Ectodermal cell (in vitro differentiated cells): Measurements from ENCODE around the gene TSR3.

ENCODE experiments used
- H3K27ac ChIP-seq: 2 replicates; pipeline ENCODE4 v1.7.0; 2013; ENCODE audit warnings: mild to moderate bottlenecking, low read depth, low read length; ENCODE audit not compliant: insufficient read depth, poor library complexity, severe bottlenecking
- H3K27me3 ChIP-seq: 2 replicates; pipeline ENCODE4 v1.7.0; 2013; ENCODE audit warnings: mild to moderate bottlenecking, low read length; ENCODE audit not compliant: insufficient read depth, control insufficient read depth, poor library complexity, severe bottlenecking
- H3K36me3 ChIP-seq: one replicate; pipeline ENCODE4 v1.7.0; 2013; ENCODE audit warnings: low read length; ENCODE audit not compliant: control insufficient read depth, insufficient read depth
- H3K4me1 ChIP-seq: one replicate; pipeline ENCODE4 v1.7.0; 2013; ENCODE audit warnings: low read length; ENCODE audit not compliant: control insufficient read depth, insufficient read depth
- H3K4me3 ChIP-seq: 2 replicates; pipeline ENCODE4 v1.7.0; 2013; ENCODE audit warnings: low read depth, low read length, control low read depth; ENCODE audit not compliant: insufficient read depth
- H3K9me3 ChIP-seq: 2 replicates; pipeline ENCODE4 v1.7.0; 2013; ENCODE audit warnings: mild to moderate bottlenecking, low read length, moderate library complexity; ENCODE audit not compliant: control insufficient read depth
- WGBS, 2 experiments: methylation state at CpG; one replicate each; pipeline ENCODE4 v1.1.7; 2013; ENCODE audit warnings: missing lambda C conversion rate in 2 of 2; 5-methylcytosine and 5-hydroxymethylcytosine counted together

TSR3 gene

DNA sequence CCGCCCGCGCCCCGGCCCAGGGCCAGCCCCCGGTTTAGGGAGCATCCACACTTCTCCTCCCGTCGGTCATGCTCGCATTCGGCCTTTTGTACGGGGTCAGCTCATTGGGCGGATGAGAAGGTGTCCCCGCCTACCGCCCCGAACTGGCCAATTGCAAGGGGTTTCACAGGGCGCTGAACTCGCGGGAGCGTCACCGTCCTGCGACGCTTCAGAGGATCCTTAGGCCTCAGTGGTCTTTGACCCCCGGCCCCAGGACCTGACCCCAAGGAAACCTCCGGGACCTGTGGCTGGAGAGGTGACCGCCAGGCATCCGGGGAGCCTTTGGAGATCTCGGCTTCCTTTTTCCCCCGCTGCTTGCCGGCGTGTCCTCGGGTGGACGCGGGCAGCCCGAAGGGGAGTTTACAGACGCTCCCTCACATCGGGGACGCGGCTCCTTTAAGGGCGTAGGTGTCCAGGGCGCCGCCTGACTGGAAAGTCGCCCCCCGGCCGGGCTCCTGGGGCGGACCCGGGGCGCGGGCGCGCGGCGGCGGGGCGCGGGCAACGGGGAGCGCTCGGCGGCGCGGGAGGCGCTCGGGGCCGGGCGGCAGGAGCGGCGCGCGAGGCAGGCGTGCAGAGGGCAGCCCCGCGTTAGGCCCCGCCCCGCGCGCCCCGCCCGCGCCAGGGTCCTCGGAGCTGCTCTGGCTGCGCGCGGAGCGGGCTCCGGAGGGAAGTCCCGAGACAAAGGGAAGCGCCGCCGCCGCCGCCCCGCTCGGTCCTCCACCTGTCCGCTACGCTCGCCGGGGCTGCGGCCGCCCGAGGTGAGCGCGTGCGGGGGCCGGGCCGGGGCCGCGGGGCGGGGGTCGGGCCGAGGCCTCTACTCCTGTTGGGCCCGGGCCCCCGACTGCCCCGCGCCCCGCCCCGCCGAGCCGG lies 42.4 kb downstream of the TSR3 start, which contains the start of gene UBE2I:
Gene UBE2I (plus strand): TSS at position 660 of the 909 bp plus-strand sequence. CDS start 4,395 bp downstream, outside the sequence.
- Histone ChIP-seq H3K27ac (peak within 1 kb of the TSS; percentile 100), H3K36me3 (peaks cover 17% of the 10 kb centered on the region), H3K27me3 (no peaks in the 10 kb centered on the region), H3K4me1 (peaks cover 12% of the 10 kb centered on the region), H3K4me3 (peak within 1 kb of the TSS; percentile 95), H3K9me3 (no peaks in the 10 kb centered on the region)
- 0% methylated on average over 117 of the region's 117 CpGs for WGBS, 2 experiments

DNA sequence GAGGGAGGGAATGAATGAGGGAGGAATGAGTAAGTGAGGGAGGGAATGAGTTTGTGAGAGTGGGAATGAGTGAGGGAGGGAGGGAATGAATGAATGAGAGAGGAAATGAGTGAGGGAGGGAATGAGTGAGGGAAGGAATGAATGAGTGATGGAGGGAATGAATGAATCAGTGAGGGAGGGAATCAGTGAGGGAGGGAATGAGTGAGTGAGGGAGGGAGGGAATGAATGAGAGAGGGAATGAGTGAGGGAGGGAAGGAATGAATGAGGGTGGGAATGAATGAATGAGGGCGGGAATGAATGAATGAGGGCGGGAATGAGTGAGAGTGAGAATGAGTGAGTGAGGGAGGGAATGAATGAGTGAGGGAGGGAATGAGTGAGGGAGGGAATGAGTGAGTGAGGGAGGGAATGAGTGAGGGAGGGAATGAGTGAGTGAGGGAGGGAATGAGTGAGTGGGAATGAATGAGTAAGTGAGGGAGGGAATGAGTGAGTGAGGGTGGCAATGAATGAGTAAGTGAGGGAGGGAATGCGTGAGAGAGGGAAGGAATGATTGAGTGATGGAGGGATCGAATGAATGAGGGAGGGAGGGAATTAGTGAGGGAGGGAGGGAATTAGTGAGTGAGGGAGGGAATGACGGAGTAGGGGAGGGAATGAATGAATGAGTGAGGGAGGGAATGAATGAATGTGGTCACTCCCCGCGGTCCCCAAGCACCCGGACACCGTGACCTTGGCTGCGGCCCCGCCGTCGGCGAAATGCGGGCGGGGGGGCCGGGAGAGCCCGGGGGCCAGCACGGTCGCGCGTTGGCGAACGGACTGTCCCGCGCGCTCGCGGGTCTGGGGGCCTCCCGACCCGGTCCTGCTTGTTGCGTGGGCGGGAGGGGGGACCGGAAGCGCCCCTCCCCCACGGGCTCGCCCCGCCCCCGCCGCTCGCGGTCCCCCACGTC lies 43.4 kb downstream of the TSR3 start:
- peaks cover 13% of the 10 kb centered on the region for H3K36me3 ChIP-seq
- no peaks in the 10 kb centered on the region for H3K27me3 ChIP-seq
- peaks cover 12% of the 10 kb centered on the region for H3K4me1 ChIP-seq
- H3K4me3 ChIP-seq, result peak overlapping the region; percentile 57
- whole genome bisulfite sequencing, 2 experiments, result 4 to 6% methylated on average over 42 of the region's 43 CpGs
- H3K9me3 ChIP-seq, result no peaks in the 10 kb centered on the region
- H3K27ac ChIP-seq, result peak overlapping the region; percentile 100

- Histone ChIP-seq H3K27ac (no peak overlapping the region), H3K9me3 (no peaks in the 10 kb centered on the region), H3K4me1 (peaks cover 2% of the 10 kb centered on the region), H3K27me3 (no peaks in the 10 kb centered on the region), H3K4me3 (no peak overlapping the region), H3K36me3 (no peaks in the 10 kb centered on the region)
- WGBS, 2 experiments, result 69 to 70% methylated on average over 4 of the region's 4 CpGs
These were observed 45.3 kb downstream of the TSR3 start for GRCh38 chr16:1306334-1306733.

DNA sequence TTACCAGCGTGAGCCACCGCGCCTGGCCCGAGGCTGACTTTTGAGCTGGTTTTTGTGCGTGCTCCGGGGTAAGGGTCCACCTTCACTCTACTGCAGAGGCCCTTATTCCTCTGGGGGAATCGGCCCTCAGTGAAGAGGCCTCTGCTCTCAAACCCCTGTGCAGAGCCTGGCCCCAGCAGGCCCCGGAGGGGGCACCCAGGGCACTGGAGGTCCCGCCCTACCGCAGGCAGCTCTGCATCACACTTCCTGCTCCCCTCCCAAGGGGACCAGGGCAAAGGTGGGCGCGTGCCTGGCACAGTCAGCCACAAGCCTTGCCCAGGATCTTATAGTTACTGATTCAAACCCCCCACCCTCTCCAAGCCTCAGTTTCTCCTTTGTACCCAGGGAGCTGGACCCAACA lies 45.9 kb downstream of the TSR3 start:
- no peaks in the 10 kb centered on the region for H3K36me3 ChIP-seq
- WGBS, 2 experiments, result 86 to 88% methylated on average over 12 of the region's 12 CpGs
- no peak overlapping the region for H3K4me3 ChIP-seq
- no peak overlapping the region for H3K27ac ChIP-seq
- H3K9me3 ChIP-seq, result no peaks in the 10 kb centered on the region
- peaks cover under 1% of the 10 kb centered on the region for H3K4me1 ChIP-seq
- H3K27me3 ChIP-seq, result no peaks in the 10 kb centered on the region

DNA sequence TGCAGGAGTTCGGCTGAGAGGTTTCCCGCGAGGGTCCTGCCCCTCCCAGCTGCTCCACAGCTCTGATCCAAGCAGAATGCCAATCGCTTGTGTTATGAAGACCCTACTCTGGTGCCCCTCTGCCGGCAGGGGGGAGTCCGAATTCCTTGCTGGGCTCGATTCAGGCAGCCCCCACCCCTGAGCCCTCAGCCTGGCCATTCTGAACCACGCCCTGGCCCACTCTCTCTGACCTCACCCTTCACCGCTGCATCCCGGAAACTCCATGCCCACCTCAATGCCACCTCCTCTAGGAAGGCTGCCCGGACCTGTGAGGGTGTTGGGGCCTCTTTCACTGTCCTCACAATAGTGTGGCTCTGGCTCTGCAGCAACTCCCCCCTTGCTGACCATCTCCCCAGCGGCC lies 50.1 kb downstream of the TSR3 start:
- Histone ChIP-seq H3K4me3 (no peak overlapping the region), H3K4me1 (peaks cover 5% of the 10 kb centered on the region), H3K9me3 (no peaks in the 10 kb centered on the region), H3K27me3 (peaks cover 7% of the 10 kb centered on the region), H3K36me3 (no peaks in the 10 kb centered on the region), H3K27ac (no peak overlapping the region)
- 87 to 88% methylated on average over 12 of the region's 12 CpGs for WGBS, 2 experiments

- H3K4me3 ChIP-seq, result no peak overlapping the region
- H3K9me3 ChIP-seq, result no peaks in the 10 kb centered on the region
- no peaks in the 10 kb centered on the region for H3K36me3 ChIP-seq
- H3K4me1 ChIP-seq, result peaks cover 5% of the 10 kb centered on the region
- H3K27me3 ChIP-seq, result peaks cover 7% of the 10 kb centered on the region
- 29% methylated on average over 42 of the region's 42 CpGs for WGBS, 2 experiments
- H3K27ac ChIP-seq, result no peak overlapping the region
These were observed 50.8 kb downstream of the TSR3 start for GRCh38 chr16:1300664-1301476.

DNA sequence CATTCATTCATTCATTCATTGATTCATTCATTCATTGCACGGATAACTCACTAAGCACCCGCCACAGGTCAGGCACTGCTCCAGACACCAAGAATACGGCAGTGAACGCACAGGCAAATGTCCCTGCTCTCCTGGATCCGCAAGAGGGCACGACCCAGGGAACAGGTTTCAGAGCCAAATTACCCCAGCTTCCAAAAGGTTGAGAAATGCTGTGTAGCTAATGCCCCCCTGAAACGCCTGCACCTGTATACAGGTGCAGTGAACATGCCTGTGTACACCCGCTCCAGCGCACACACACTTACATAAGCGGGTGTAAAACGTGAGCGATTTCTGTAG lies 51.8 kb downstream of the TSR3 start:
- Histone ChIP-seq H3K27ac (no peak overlapping the region), H3K4me1 (peaks cover 5% of the 10 kb centered on the region), H3K27me3 (peaks cover 7% of the 10 kb centered on the region), H3K4me3 (no peak overlapping the region), H3K9me3 (no peaks in the 10 kb centered on the region), H3K36me3 (no peaks in the 10 kb centered on the region)
- 85 to 87% methylated on average over 12 of the region's 12 CpGs for WGBS, 2 experiments
